NCI-H446 (cell line): Measurements from ENCODE around the gene KLHL29.

Experiments
- DNase-seq, 2 experiments: peaks; one replicate each; lab custom pipeline; 2025; lab: John Stamatoyannopoulos, UW

The KLHL29 gene

GRCh38 chr2:23571085-23571484, 186.1 kb downstream of the KLHL29 start:
- DNase-seq: no peak

- no peak for DNase-seq
These were observed 186.7 kb downstream of the KLHL29 start for GRCh38 chr2:23571527-23572282.

GRCh38 chr2:23574919-23575654, 190.1 kb downstream of the KLHL29 start:
- DNase-seq: no peak

- DNase-seq: no peak
These were observed 194.1 kb downstream of the KLHL29 start for GRCh38 chr2:23578964-23579671.

GRCh38 chr2:23579674-23580073, 194.7 kb downstream of the KLHL29 start:
- DNase-seq: no peak

GRCh38 chr2:23583467-23583866, 198.5 kb downstream of the KLHL29 start:
- DNase-seq: no peak

GRCh38 chr2:23584054-23584745, 199.2 kb downstream of the KLHL29 start:
- peak; percentile 63 to 78 for DNase-seq

GRCh38 chr2:23585273-23586170, 200.5 kb downstream of the KLHL29 start:
- DNase-seq: peak; percentile 80 to 93

- DNase-seq: no peak
These were observed 201.8 kb downstream of the KLHL29 start for GRCh38 chr2:23586741-23587306.

GRCh38 chr2:23587341-23587880, 202.4 kb downstream of the KLHL29 start:
- no peak for DNase-seq

- no peak for DNase-seq
These were observed 203.1 kb downstream of the KLHL29 start for GRCh38 chr2:23588106-23588505.

- DNase-seq: no peak
These were observed 203.7 kb downstream of the KLHL29 start for GRCh38 chr2:23588508-23589201.

GRCh38 chr2:23589220-23589647, 204.3 kb downstream of the KLHL29 start:
- DNase-seq: no peak

GRCh38 chr2:23589739-23590138, 204.8 kb downstream of the KLHL29 start:
- DNase-seq: no peak

- DNase-seq: no peak
These were observed 205.4 kb downstream of the KLHL29 start for GRCh38 chr2:23590241-23590869.

GRCh38 chr2:23591111-23591510, 206.1 kb downstream of the KLHL29 start:
- no peak for DNase-seq

- DNase-seq: no peak
These were observed 207.2 kb downstream of the KLHL29 start for GRCh38 chr2:23592061-23592685.

GRCh38 chr2:23592898-23593751, 208.1 kb downstream of the KLHL29 start:
- DNase-seq: no peak
